Measurements from ENCODE around the gene OTUD1. TPM values are rescaled to one million over a fixed set of nuclear protein-coding genes. Genes with fewer than 3 reads are reported as not detected.
A peak's percentile ranks its signal among the peaks of the same experiment; 100 is the strongest.
"Not testable (repeated sequence)": the region's sequence is repeated elsewhere in the genome, so short reads cannot be mapped to it uniquely, and the experiment has no call there.

OTUD1 gene, protein sequence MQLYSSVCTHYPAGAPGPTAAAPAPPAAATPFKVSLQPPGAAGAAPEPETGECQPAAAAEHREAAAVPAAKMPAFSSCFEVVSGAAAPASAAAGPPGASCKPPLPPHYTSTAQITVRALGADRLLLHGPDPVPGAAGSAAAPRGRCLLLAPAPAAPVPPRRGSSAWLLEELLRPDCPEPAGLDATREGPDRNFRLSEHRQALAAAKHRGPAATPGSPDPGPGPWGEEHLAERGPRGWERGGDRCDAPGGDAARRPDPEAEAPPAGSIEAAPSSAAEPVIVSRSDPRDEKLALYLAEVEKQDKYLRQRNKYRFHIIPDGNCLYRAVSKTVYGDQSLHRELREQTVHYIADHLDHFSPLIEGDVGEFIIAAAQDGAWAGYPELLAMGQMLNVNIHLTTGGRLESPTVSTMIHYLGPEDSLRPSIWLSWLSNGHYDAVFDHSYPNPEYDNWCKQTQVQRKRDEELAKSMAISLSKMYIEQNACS
- total RNA-seq (ENCODE audit: unreplicated experiment): 11.9 TPM
- long read RNA-seq, partial matches to known transcripts: 0 of 1 reads
- long read RNA-seq, other reads (novel, unspliced or antisense): 0 of 1 reads

GRCh38 chr10:23438547-23439451 is at the start of gene OTUD1:
Gene OTUD1 (plus strand): TSS chr10:23439075. CDS start chr10:23439458, 383 bp downstream.
- no peak for TF ChIP-seq CTCF (IDR thresholded peaks at IDR 0.05; ENCODE audit: unreplicated experiment)
- Mint-ChIP-seq H3K4me3 (ENCODE audit: unreplicated experiment) (peak within 1 kb of the TSS; percentile 93), H3K36me3 (ENCODE audit: low read depth, unreplicated experiment) (peaks cover 14% of the 10 kb centered on the region), H3K27me3 (ENCODE audit: unreplicated experiment) (peaks cover 14% of the 10 kb centered on the region), H3K27ac (ENCODE audit: unreplicated experiment) (peak within 1 kb of the TSS; percentile 67), H3K9me3 (ENCODE audit: unreplicated experiment) (no peaks in the 10 kb centered on the region), H3K4me1 (ENCODE audit: unreplicated experiment) (peaks cover 19% of the 10 kb centered on the region)
- DNase-seq (ENCODE audit: low spot score): peak; percentile 94

DNA sequence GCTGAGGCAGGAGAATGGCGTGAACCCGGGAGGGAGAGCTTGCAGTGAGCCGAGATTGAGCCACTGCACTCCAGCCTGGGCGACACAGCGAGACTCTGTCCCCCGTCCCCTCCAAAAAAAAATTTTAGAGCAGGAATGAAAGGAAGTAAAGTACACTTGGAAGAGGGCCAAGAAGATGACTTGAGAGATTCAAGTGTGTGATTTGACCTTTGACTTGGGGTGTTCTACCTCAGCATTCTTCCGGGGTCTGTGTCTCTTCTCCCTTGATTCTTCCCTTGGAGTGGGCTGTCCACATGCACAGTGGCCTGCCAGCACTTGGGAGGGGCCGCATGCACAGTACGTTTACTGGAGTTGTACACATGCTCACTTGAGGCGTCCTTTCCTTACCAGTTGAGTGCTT is 48.5 kb upstream of the OTUD1 start:
- not testable (repeated sequence) for DNase-seq (ENCODE audit: low spot score); H3K36me3 Mint-ChIP-seq (ENCODE audit: low read depth, unreplicated experiment); H3K4me3 Mint-ChIP-seq (ENCODE audit: unreplicated experiment); H3K4me1 Mint-ChIP-seq (ENCODE audit: unreplicated experiment); H3K27me3 Mint-ChIP-seq (ENCODE audit: unreplicated experiment); H3K9me3 Mint-ChIP-seq (ENCODE audit: unreplicated experiment); H3K27ac Mint-ChIP-seq (ENCODE audit: unreplicated experiment)

- Mint-ChIP-seq H3K36me3 (ENCODE audit: low read depth, unreplicated experiment) (no peaks in the 10 kb centered on the region), H3K9me3 (ENCODE audit: unreplicated experiment) (no peaks in the 10 kb centered on the region), H3K4me1 (ENCODE audit: unreplicated experiment) (peaks cover 4% of the 10 kb centered on the region), H3K27ac (ENCODE audit: unreplicated experiment) (no peak overlapping the region), H3K27me3 (ENCODE audit: unreplicated experiment) (peaks cover 2% of the 10 kb centered on the region), H3K4me3 (ENCODE audit: unreplicated experiment) (no peak overlapping the region)
- TF ChIP-seq CTCF (IDR thresholded peaks at IDR 0.05; ENCODE audit: unreplicated experiment): no peak
- no peak for DNase-seq (ENCODE audit: low spot score)
These were observed 48.1 kb upstream of the OTUD1 start for GRCh38 chr10:23390809-23391208.

GRCh38 chr10:23391821-23392220 is 47.1 kb upstream of the OTUD1 start:
- no peak overlapping the region for H3K4me3 Mint-ChIP-seq (ENCODE audit: unreplicated experiment)
- H3K9me3 Mint-ChIP-seq (ENCODE audit: unreplicated experiment): no peaks in the 10 kb centered on the region
- H3K27me3 Mint-ChIP-seq (ENCODE audit: unreplicated experiment): no peaks in the 10 kb centered on the region
- no peak for DNase-seq (ENCODE audit: low spot score)
- peaks cover 4% of the 10 kb centered on the region for H3K4me1 Mint-ChIP-seq (ENCODE audit: unreplicated experiment)
- H3K27ac Mint-ChIP-seq (ENCODE audit: unreplicated experiment): no peak overlapping the region
- no peak for TF ChIP-seq CTCF (IDR thresholded peaks at IDR 0.05; ENCODE audit: unreplicated experiment)
- no peaks in the 10 kb centered on the region for H3K36me3 Mint-ChIP-seq (ENCODE audit: low read depth, unreplicated experiment)

DNA sequence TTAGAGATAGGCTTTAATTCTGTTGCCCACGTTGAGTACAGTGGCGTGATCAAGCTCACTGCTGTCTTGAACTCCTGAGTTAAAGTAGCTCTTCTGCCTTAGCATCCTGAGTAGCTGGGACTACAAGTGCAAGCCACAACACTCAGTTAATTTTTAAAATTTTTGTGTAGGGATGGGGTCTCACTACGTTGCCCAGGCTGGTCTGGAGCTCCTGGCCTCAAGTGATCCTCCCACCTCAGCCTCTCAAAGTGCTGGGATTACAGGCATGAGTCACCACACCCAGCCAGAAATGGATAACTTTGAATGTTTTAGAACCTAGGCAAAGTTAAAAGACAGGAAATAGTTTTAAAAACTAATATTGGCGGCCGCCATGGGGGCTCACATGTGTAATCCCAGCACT is 43.9 kb upstream of the OTUD1 start:
- TF ChIP-seq CTCF (IDR thresholded peaks at IDR 0.05; ENCODE audit: unreplicated experiment): no peak
- Mint-ChIP-seq H3K9me3 (ENCODE audit: unreplicated experiment) (no peaks in the 10 kb centered on the region), H3K27me3 (ENCODE audit: unreplicated experiment) (no peaks in the 10 kb centered on the region), H3K27ac (ENCODE audit: unreplicated experiment) (no peak overlapping the region), H3K36me3 (ENCODE audit: low read depth, unreplicated experiment) (no peaks in the 10 kb centered on the region), H3K4me3 (ENCODE audit: unreplicated experiment) (no peak overlapping the region), H3K4me1 (ENCODE audit: unreplicated experiment) (peaks cover 4% of the 10 kb centered on the region)
- DNase-seq (ENCODE audit: low spot score): no peak
